ENCODE measurements around the gene ABCC3. TPM values are rescaled to one million over a fixed set of nuclear protein-coding genes. Genes with fewer than 3 reads are reported as not detected.

ABCC3 gene
- total and polyA plus RNA-seq, 2 of the 8 experiments (the other 6 are each of a cell fraction or from before 2014, with no cell fraction given), result 0.35 to 0.37 TPM

DNA sequence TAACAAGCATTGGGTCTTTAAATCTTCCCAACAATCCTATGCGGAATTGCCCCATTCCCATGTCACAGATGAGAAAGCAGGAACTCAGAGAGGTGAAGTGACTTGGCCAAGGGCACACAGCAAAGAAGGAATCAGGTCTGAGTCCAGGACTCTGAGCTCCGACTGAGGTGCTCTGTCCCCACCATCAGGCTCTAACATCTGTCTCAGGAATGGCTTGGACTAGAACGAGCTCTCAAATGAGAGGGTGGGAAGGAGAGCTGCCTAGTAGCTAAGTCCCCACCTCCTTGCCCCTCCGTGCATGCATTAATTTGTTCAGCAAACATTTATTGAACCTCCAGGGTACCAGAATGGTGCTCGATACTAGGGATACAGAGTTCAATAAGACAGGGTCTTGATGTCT is 26.7 kb downstream of the ABCC3 start:
- WGBS, 2 experiments (ENCODE audit: extremely low coverage in 1 of 2, insufficient coverage in 1 of 2, insufficient read length in 1 of 2, insufficient replicate concordance in 2 of 2, low coverage in 1 of 2, low lambda C conversion rate in 2 of 2, missing lambda C conversion rate in 1 of 2), result 92% methylated on average over 5 of the region's 5 CpGs; no CpG with 5 or more reads in 1 of the 2 experiments
- H3K23me2 ChIP-seq (ENCODE audit: low read depth, low read length), result no peaks in the 10 kb centered on the region
- H2BK5ac ChIP-seq (ENCODE audit: low read depth, low read length), result peak overlapping the region; percentile 32; the same call in 1 of the 2 replicates
- no peak overlapping the region for H2BK120ac ChIP-seq (replicated peaks; ENCODE audit: low read depth, low read length)
- TF ChIP-seq E2F6 (IDR thresholded peaks at IDR 0.05), result no peak
- 0 out of 2 replicates have a peak, but pooled peaks have one; percentile 11 for TF ChIP-seq KDM1A (IDR thresholded peaks at IDR 0.05; ENCODE audit: borderline replicate concordance, low read length)
- FAIRE-seq, result no peak
- H3K9ac ChIP-seq (replicated peaks in 1 of 4; ENCODE audit: extremely low read depth in 1 of 4, low read depth in 3 of 4, low read length in 3 of 4), result no peak overlapping the region
- H3K23ac ChIP-seq (ENCODE audit: insufficient read length), result no peak overlapping the region
- H3K56ac ChIP-seq (replicated peaks; ENCODE audit: insufficient read length, low read depth, low read length), result no peak overlapping the region
- 0 out of 2 replicates have a peak overlapping the region, but pooled peaks have one; percentile 88 for H2AFZ ChIP-seq (ENCODE audit: low read length)
- H3K4me1 ChIP-seq (replicated peaks in 1 of 4; ENCODE audit: control insufficient read depth in 3 of 4, insufficient read depth in 4 of 4, low read length in 3 of 4), result peaks cover 3 to 8% (median 5%) of the 10 kb centered on the region in 4 experiments; a peak in 6 of 7 replicates
- no peaks in the 10 kb centered on the region for H3K79me2 ChIP-seq (ENCODE audit: control insufficient read depth in 1 of 2, insufficient read depth in 2 of 2, low read length in 2 of 2)
- H4K8ac ChIP-seq (ENCODE audit: extremely low read depth, insufficient read depth, low read length), result no peak overlapping the region
- no peak overlapping the region for H3K27ac ChIP-seq (ENCODE audit: low read depth, low read length)
- no peak overlapping the region for H2AK5ac ChIP-seq (ENCODE audit: low read depth, low read length)
- H2BK12ac ChIP-seq (ENCODE audit: low read depth, low read length), result peak overlapping the region; percentile 30
- no peak overlapping the region; a peak in 1 of 4 replicates for H3K4me2 ChIP-seq (ENCODE audit: insufficient read depth in 1 of 2, low read depth in 2 of 2, low read length in 2 of 2)
- H4K91ac ChIP-seq (replicated peaks; ENCODE audit: insufficient read length, low read length), result peak overlapping the region; percentile 20
- no peak overlapping the region for H3K4me3 ChIP-seq (ENCODE audit: extremely low read depth in 1 of 4, insufficient read depth in 2 of 4, low read depth in 3 of 4, low read length in 4 of 4)
- H4K5ac ChIP-seq (ENCODE audit: insufficient read length, low read depth, low read length), result no peak overlapping the region
- no peak overlapping the region for H3K18ac ChIP-seq (ENCODE audit: extremely low read depth, low read length)
- H3K4ac ChIP-seq (replicated peaks; ENCODE audit: insufficient read length, low read depth, low read length), result no peak overlapping the region
- no peak overlapping the region for H3K14ac ChIP-seq (ENCODE audit: insufficient read length)
- DNase-seq (ENCODE audit: low read depth in 1 of 2, low spot score in 2 of 2), result no peak
- no peaks in the 10 kb centered on the region for H3K27me3 ChIP-seq (replicated peaks in 1 of 4; ENCODE audit: control insufficient read depth in 3 of 4, extremely low read depth in 1 of 4, insufficient read depth in 3 of 4, low read length in 3 of 4)
- no peaks in the 10 kb centered on the region for H3K36me3 ChIP-seq (ENCODE audit: control insufficient read depth in 2 of 4, insufficient read depth in 4 of 4, low read length in 3 of 4)
- H3K79me1 ChIP-seq (ENCODE audit: low read depth, low read length), result no peaks in the 10 kb centered on the region
- no peak overlapping the region for H2BK15ac ChIP-seq (ENCODE audit: low read length)
- CTCF ChIA-PET (ENCODE audit: partially characterized antibody), result interaction anchor here (0.6 to 10.0 kb wide), 18 partner anchors 8 to 264 kb away, joined by 3 to 96 read pairs (median 5); partner anchors contain the start of gene LRRC59
- H3K9me3 ChIP-seq (ENCODE audit: insufficient read depth in 2 of 2, low read depth in 1 of 2, low read length in 1 of 2), result no peaks in the 10 kb centered on the region
- peak overlapping the region; percentile 43; the same call in 1 of the 2 replicates for H2BK20ac ChIP-seq (ENCODE audit: low read length)
- POLR2A ChIA-PET (ENCODE audit: partially characterized antibody), result interaction anchor here (1.0 to 1.8 kb wide), 6 partner anchors 8 to 182 kb away, joined by 3 to 6 read pairs (median 3); partner anchors contain the start of gene LUC7L3
- H4K20me1 ChIP-seq (replicated peaks in 1 of 2; ENCODE audit: control insufficient read depth in 1 of 2, insufficient read depth in 2 of 2, low read length in 2 of 2), result no peaks in the 10 kb centered on the region

Data from H1 (cell line).